ENCODE data around the gene SRXN1. TPM values are rescaled to one million over a fixed set of nuclear protein-coding genes. Genes with fewer than 3 reads are reported as not detected.

SRXN1 gene
- total RNA-seq, 2 donors from 2014 or later: 19.4 to 30.2 TPM

GRCh38 chr20:609371-609964 lies 43.5 kb downstream of the SRXN1 start:
- ATAC-seq (no peak), DNase-seq (ENCODE audit: low spot score) (no peak)
- H3K27me3 Mint-ChIP-seq: peaks cover 27 to 44% of the 10 kb centered on the region in 2 donors
- H3K9me3 Mint-ChIP-seq: no peaks in the 10 kb centered on the region
- peaks cover 0 to 7% of the 10 kb centered on the region in 2 donors for H3K4me1 Mint-ChIP-seq (ENCODE audit: low read depth in 2 of 2)
- no peaks in the 10 kb centered on the region for H3K36me3 Mint-ChIP-seq
- H3K27ac Mint-ChIP-seq: no peak overlapping the region
- no peak overlapping the region for H3K4me3 Mint-ChIP-seq

DNA sequence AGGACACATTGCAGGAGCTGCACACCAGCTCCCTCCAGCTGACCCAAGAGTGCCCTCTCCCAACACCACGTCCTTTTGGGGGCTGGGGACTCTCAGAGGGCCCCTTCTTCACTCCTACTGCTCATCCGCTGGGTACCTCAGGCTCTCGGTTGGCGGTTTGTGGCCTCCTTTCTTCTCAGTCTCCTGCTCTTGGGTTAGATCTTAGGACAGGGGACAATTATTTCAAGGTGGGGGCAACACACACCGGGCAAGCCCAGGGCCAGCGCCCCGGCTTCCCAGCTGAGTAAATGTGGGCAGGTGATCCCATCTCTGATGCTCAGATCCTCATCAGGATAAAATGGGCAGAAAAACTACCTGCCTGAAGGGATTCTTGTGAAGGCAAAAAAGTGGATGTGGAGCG lies 44.0 kb downstream of the SRXN1 start:
- peaks cover 27 to 44% of the 10 kb centered on the region in 2 donors for H3K27me3 Mint-ChIP-seq
- no peaks in the 10 kb centered on the region for H3K9me3 Mint-ChIP-seq
- H3K4me3 Mint-ChIP-seq: no peak overlapping the region
- DNase-seq (ENCODE audit: low spot score) (no peak), ATAC-seq (no peak)
- H3K27ac Mint-ChIP-seq: no peak overlapping the region
- no peaks in the 10 kb centered on the region for H3K36me3 Mint-ChIP-seq
- peaks cover 0 to 7% of the 10 kb centered on the region in 2 donors for H3K4me1 Mint-ChIP-seq (ENCODE audit: low read depth in 2 of 2)

GRCh38 chr20:607476-607875 lies 45.5 kb downstream of the SRXN1 start:
- no peak for DNase-seq (ENCODE audit: low spot score)

GRCh38 chr20:605237-605636 lies 47.8 kb downstream of the SRXN1 start:
- peaks cover 5 to 9% of the 10 kb centered on the region in 2 donors for H3K27me3 Mint-ChIP-seq
- H3K9me3 Mint-ChIP-seq: no peaks in the 10 kb centered on the region
- ATAC-seq (no peak), DNase-seq (ENCODE audit: low spot score) (no peak)
- H3K27ac Mint-ChIP-seq: no peak overlapping the region
- H3K36me3 Mint-ChIP-seq: no peaks in the 10 kb centered on the region
- no peaks in the 10 kb centered on the region for H3K4me1 Mint-ChIP-seq (ENCODE audit: low read depth in 2 of 2)
- no peak overlapping the region for H3K4me3 Mint-ChIP-seq

More at GRCh38 chr20:607476-607875, 45.5 kb downstream of the SRXN1 start:
- no peak for ATAC-seq
- H3K36me3 Mint-ChIP-seq: no peaks in the 10 kb centered on the region
- peaks cover 0 to 7% of the 10 kb centered on the region in 2 donors for H3K4me1 Mint-ChIP-seq (ENCODE audit: low read depth in 2 of 2)
- H3K27ac Mint-ChIP-seq: no peak overlapping the region
- H3K9me3 Mint-ChIP-seq: no peaks in the 10 kb centered on the region
- H3K27me3 Mint-ChIP-seq: peaks cover 16 to 30% of the 10 kb centered on the region in 2 donors
- H3K4me3 Mint-ChIP-seq: no peak overlapping the region

DNA sequence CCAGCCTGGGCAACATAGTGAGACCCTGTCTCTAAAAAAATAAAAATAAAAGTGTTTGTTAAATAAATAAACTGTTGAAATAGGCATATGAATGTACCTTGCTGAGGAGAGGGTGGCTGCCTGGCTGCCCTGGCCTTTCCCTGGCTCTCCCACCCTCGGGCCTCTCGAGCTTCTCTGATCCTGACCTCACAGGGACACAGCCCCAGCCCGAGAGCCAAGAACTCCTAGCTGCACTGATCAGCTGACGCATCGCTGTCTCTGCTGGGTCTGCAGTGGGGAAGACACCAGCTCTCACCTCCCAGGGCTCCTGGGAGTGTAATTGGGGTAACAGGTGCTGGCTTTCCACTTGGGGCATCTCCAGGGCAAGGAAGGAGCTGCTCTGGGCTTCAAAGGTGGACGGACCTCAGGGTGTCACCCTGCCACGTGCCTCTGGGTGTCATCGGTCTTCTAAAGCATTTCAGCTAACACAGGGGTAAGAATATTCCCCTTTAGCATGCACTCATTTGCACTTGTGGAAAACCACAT lies 49.8 kb downstream of the SRXN1 start:
- H3K27me3 Mint-ChIP-seq: peaks cover 4 to 6% of the 10 kb centered on the region in 2 donors
- H3K4me3 Mint-ChIP-seq: no peak overlapping the region
- DNase-seq (ENCODE audit: low spot score) (no peak), ATAC-seq (no peak)
- H3K4me1 Mint-ChIP-seq (ENCODE audit: low read depth in 2 of 2): no peaks in the 10 kb centered on the region
- H3K27ac Mint-ChIP-seq: no peak overlapping the region
- H3K36me3 Mint-ChIP-seq: no peaks in the 10 kb centered on the region
- no peaks in the 10 kb centered on the region for H3K9me3 Mint-ChIP-seq

DNA sequence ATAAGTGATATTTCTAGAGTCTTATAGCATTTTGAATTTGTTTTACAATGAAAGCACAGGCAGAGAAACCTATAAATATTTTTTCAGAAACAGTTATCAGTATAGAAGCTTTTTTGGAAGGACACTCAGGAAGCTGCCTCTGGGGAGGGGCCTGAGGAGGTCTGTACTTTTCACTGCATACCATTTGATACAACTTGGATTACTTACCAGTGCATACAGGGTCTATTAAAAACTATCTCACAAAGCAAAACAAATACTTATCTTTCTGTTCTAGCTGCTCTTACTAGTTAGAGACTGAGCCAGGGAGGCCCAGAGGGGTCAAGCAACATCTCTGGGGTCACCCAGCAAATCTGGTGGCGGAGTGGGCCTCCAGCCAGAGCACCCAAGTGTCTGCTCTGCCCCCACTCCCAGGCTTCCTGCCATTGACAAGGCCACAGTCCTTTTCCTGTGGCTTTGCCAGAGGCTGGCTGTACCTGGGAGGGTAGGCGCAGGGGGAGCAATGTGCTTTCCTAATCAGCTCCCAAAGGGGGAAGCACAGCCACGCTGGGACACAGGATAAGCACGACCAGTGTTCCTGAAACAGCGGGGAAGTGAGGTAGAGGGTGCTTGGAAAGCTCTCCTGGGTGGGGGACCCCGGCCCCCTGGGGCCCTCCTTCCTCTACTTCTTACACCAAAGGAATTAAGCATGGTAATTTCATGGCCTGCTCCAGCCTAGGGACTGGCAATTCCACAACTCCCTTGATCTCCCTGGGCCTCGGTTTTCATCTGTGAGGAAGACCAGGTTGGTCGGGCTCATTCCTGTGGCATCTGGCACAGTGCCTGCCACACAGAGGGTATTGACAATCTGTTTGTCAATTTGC lies 50.7 kb downstream of the SRXN1 start:
- no peak for ATAC-seq
- no peak for DNase-seq (ENCODE audit: low spot score)

DNA sequence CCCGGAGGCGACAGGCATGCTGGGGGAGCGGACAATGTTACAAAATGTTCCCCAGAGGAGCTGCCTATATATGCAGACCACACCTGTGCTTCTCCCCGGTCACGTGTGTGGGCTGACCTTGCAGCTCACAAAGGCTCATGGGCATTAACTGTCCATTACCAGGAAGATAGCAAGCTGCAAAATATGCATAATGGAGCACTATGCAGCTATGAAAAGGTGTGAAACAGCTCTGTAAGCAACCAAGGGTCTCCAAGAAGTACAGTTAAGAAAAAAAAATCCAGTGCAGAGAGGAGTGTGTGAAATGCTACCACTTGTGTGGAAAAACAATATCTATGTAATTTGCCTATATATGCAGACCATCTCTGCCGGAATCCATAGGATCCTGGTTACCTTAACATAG lies 52.3 kb downstream of the SRXN1 start:
- Mint-ChIP-seq H3K36me3 (no peaks in the 10 kb centered on the region), H3K9me3 (no peaks in the 10 kb centered on the region), H3K4me1 (ENCODE audit: low read depth in 2 of 2) (no peaks in the 10 kb centered on the region), H3K4me3 (no peak overlapping the region), H3K27ac (no peak overlapping the region), H3K27me3 (no peaks in the 10 kb centered on the region)
- ATAC-seq: no peak
- DNase-seq (ENCODE audit: low spot score): no peak

More for the DNA sequence above, 50.7 kb downstream of the SRXN1 start:
- Mint-ChIP-seq H3K27ac (no peak overlapping the region), H3K4me1 (ENCODE audit: low read depth in 2 of 2) (no peaks in the 10 kb centered on the region), H3K4me3 (no peak overlapping the region), H3K27me3 (no peaks in the 10 kb centered on the region), H3K9me3 (no peaks in the 10 kb centered on the region), H3K36me3 (no peaks in the 10 kb centered on the region)

- no peaks in the 10 kb centered on the region for H3K4me1 Mint-ChIP-seq (ENCODE audit: low read depth in 2 of 2)
- no peaks in the 10 kb centered on the region for H3K27me3 Mint-ChIP-seq
- DNase-seq (ENCODE audit: low spot score) (no peak), ATAC-seq (no peak)
- no peaks in the 10 kb centered on the region for H3K9me3 Mint-ChIP-seq
- no peak overlapping the region for H3K4me3 Mint-ChIP-seq
- no peak overlapping the region for H3K27ac Mint-ChIP-seq
- no peaks in the 10 kb centered on the region for H3K36me3 Mint-ChIP-seq
Measured at GRCh38 chr20:600141-600540, 52.9 kb downstream of the SRXN1 start.

DNA sequence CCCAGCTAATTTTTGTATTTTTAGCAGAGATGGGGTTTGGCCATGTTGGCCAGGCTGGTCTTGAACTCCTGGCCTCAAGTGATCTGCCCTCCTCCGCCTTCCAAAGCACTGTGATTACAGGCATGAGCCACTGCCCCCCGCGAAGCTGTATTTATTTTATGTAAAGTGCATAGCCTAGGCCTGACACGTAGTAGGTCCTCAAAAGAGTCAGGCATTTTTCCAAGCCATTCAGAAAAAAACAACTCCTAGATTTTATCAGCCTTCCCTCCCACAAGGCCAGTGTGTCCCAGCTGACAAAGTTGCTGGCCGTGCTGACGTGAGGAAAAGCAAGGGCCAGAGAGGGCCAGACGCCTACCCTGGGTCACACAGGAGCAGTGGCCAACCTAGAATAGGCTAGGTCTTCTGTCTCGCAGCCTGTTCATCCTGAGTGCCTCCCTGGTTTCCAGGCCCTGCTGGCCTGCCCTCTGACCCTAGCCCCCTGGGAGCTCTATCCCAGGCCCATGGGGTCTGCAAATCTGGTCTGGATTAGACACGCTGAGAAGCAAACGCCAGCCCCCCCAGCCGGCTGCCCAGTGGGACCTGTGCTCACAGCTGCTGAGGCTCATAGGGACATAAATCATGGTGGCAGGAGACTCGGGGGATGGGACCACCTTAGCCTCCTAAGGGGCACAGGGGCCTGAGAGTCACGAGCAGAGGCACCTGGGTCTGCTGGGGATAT lies 54.7 kb downstream of the SRXN1 start:
- Mint-ChIP-seq H3K27ac (no peak overlapping the region), H3K4me3 (no peak overlapping the region), H3K9me3 (no peaks in the 10 kb centered on the region), H3K27me3 (no peaks in the 10 kb centered on the region), H3K4me1 (ENCODE audit: low read depth in 2 of 2) (no peaks in the 10 kb centered on the region), H3K36me3 (no peaks in the 10 kb centered on the region)
- ATAC-seq: no peak
- DNase-seq (ENCODE audit: low spot score): no peak

GRCh38 chr20:597560-597959 lies 55.4 kb downstream of the SRXN1 start:
- no peaks in the 10 kb centered on the region for H3K36me3 Mint-ChIP-seq
- ATAC-seq (no peak), DNase-seq (ENCODE audit: low spot score) (no peak)
- H3K9me3 Mint-ChIP-seq: no peaks in the 10 kb centered on the region
- no peak overlapping the region for H3K4me3 Mint-ChIP-seq
- H3K4me1 Mint-ChIP-seq (ENCODE audit: low read depth in 2 of 2): no peaks in the 10 kb centered on the region
- no peak overlapping the region for H3K27ac Mint-ChIP-seq
- peaks cover 0 to 2% of the 10 kb centered on the region in 2 donors for H3K27me3 Mint-ChIP-seq

Other genes with a start within 250 kb of the SRXN1 start
- gene RBCK1, start 244.9 kb downstream of the SRXN1 start, total RNA-seq: 100 to 1,000 TPM; 157 to 159 TPM
- gene TBC1D20, start 190.7 kb downstream of the SRXN1 start, total RNA-seq: 10 to 100 TPM; 46.4 to 56.8 TPM
- gene CSNK2A1, start 109.4 kb downstream of the SRXN1 start, total RNA-seq: 100 to 1,000 TPM; 134 to 163 TPM
- under 1 TPM in 1 of 2 donors, not detected in 1; 0.36 TPM for gene TCF15, start 42.9 kb downstream of the SRXN1 start, total RNA-seq
- not detected for gene SCRT2, start 22.6 kb upstream of the SRXN1 start, total RNA-seq
- gene SLC52A3, start 115.3 kb upstream of the SRXN1 start, total RNA-seq: not detected
- 10 to 100 TPM; 29.6 to 58.2 TPM for gene FAM110A, start 180.5 kb upstream of the SRXN1 start, total RNA-seq

All from natural killer cell treated with Interleukin-12 subunit alpha and Interleukin-12 subunit beta and Interleukin-15 and Interleukin-18, amount 100 ng/mL, for 72 hours (primary cell).